GM12878 (cell line): ENCODE data around the gene SPANXN2. TPM values are rescaled to one million over a fixed set of nuclear protein-coding genes. Genes with fewer than 3 reads are reported as not detected.

ENCODE experiments used
- ATAC-seq: fragments of 200-7000 bp; cut with Tn5 transposase; 3 replicates; pipeline ENCODE4 v1.9.1; 2020; ENCODE audit warnings: mild to moderate bottlenecking, moderate library complexity
- BruUV-seq: library from RNA; stranded (reverse); fragments of 400-500 nt; replicated peaks from 2 replicates; lab custom pipeline; 2021; lab: Mats Ljungman, UMichigan
- CTCF ChIA-PET: fragments of 300-600 bp; sonication (Branson Sonifier 250); formaldehyde crosslinking; extraction: SDS; loops from one replicate; lab custom pipeline; 2021; ENCODE audit warnings: inconsistent platforms; lab: Yijun Ruan, JAX
- POLR2A ChIA-PET: fragments of 350-600 bp; formaldehyde crosslinking; extraction: SDS; loops from one replicate; lab custom pipeline; 2021; ENCODE audit warnings: inconsistent platforms; lab: Charles Lee
- RAD21 ChIA-PET: fragments of 300-600 bp; sonication (Branson Sonifier 250); formaldehyde crosslinking; loops from one replicate; lab custom pipeline; 2023; ENCODE audit warnings: antibody characterized with exemption; ENCODE audit not compliant: unreplicated experiment; lab: Charles Lee
- SMC1A ChIA-PET: fragments of 300-600 bp; sonication (Branson Sonifier 250); formaldehyde crosslinking; loops from one replicate; lab custom pipeline; 2023; ENCODE audit not compliant: unreplicated experiment, uncharacterized antibody; lab: Charles Lee
- DNase-seq: peaks from one replicate; pipeline ENCODE4 v3.0.0-alpha.2; 2011; ENCODE audit warnings: low read depth, low spot score
- FAIRE-seq: peaks from 3 replicates; lab custom pipeline; 2011; peaks lifted over from hg19 to GRCh38; lab: Jason Lieb, UNC
- H2AFZ ChIP-seq: 2 replicates; pipeline ENCODE4 v1.6.0; 2011; ENCODE audit warnings: low read depth, low read length, control low read depth; ENCODE audit not compliant: control insufficient read depth
- H3K27ac ChIP-seq: 2 replicates; pipeline ENCODE4 v1.5.1; 2011; ENCODE audit warnings: control low read depth; ENCODE audit not compliant: control insufficient read depth, insufficient read depth
- H3K27me3 ChIP-seq, 2 experiments: replicated peaks in 1 of 2; 2 replicates each; pipeline versions ENCODE4 v1.6.0 to v1.6.1; 2011; ENCODE audit warnings: low read length in 1 of 2; ENCODE audit not compliant: control insufficient read depth in 2 of 2, insufficient read depth in 2 of 2
- H3K36me3 ChIP-seq, 2 experiments: 2 replicates each; pipeline ENCODE4 v1.5.1; 2011; ENCODE audit warnings: low read length in 1 of 2; ENCODE audit not compliant: control insufficient read depth in 2 of 2, insufficient read depth in 2 of 2
- H3K4me1 ChIP-seq: 2 replicates; pipeline ENCODE4 v1.6.1; 2011; ENCODE audit warnings: mild to moderate bottlenecking, low read length, moderate library complexity, mixed read lengths; ENCODE audit not compliant: control insufficient read depth, insufficient read depth
- H3K4me2 ChIP-seq: 2 replicates; pipeline ENCODE4 v1.6.0; 2011; ENCODE audit warnings: control low read depth; ENCODE audit not compliant: control insufficient read depth, insufficient read depth
- H3K4me3 ChIP-seq: fragments of 200-600 bp; sonication (generic); 2 replicates; pipeline ENCODE4 v1.5.1; 2016
- H3K79me2 ChIP-seq: 2 replicates; pipeline ENCODE4 v1.6.0; 2011; ENCODE audit warnings: low read length; ENCODE audit not compliant: control insufficient read depth, insufficient read depth
- H3K9ac ChIP-seq: 2 replicates; pipeline ENCODE4 v1.8.0; 2011; ENCODE audit warnings: low read length, control low read depth, mixed read lengths; ENCODE audit not compliant: control insufficient read depth, insufficient read depth
- H3K9me3 ChIP-seq: replicated peaks from 3 replicates; pipeline ENCODE4 v1.5.1; 2011; ENCODE audit warnings: mild to moderate bottlenecking, low read length; ENCODE audit not compliant: control insufficient read depth, insufficient read depth
- H4K20me1 ChIP-seq: 2 replicates; pipeline ENCODE4 v1.6.0; 2011; ENCODE audit not compliant: control insufficient read depth, insufficient read depth
- CHD4 ChIP-seq: fragments of 200-600 bp; sonication (generic); IDR thresholded peaks from 2 replicates; pipeline ENCODE4 v1.6.1; 2016; ENCODE audit warnings: mild to moderate bottlenecking
- DPF2 ChIP-seq: fragments of 450-650 bp; IDR thresholded peaks from 2 replicates; pipeline ENCODE4 v1.6.1; 2017; ENCODE audit warnings: mild to moderate bottlenecking
- GABPA ChIP-seq: IDR thresholded peaks from 2 replicates; pipeline ENCODE4 v1.6.1; 2014; ENCODE audit warnings: antibody characterized with exemption, low read depth, mild to moderate bottlenecking, inconsistent platforms
- NR2C1 ChIP-seq: fragments of 450-650 bp; IDR thresholded peaks from 2 replicates; pipeline ENCODE4 v1.6.1; 2017; ENCODE audit warnings: antibody characterized with exemption, mild to moderate bottlenecking, moderate library complexity
- POU2F2 ChIP-seq: IDR thresholded peaks from 3 replicates; pipeline ENCODE4 v1.6.1; 2011; ENCODE audit warnings: low read depth, mild to moderate bottlenecking, low read length, borderline replicate concordance
- SIN3A ChIP-seq: IDR thresholded peaks from 2 replicates; pipeline ENCODE4 v1.6.1; 2012; ENCODE audit warnings: low read depth, low read length, improper control_type of control experiment
- SIX5 ChIP-seq: IDR thresholded peaks from 2 replicates; pipeline ENCODE4 v1.6.1; 2011; ENCODE audit warnings: mild to moderate bottlenecking, low read depth, low read length, moderate library complexity; ENCODE audit not compliant: severe bottlenecking
- SUPT20H ChIP-seq: IDR thresholded peaks from 2 replicates; pipeline ENCODE4 v1.6.1; 2011; ENCODE audit warnings: low read depth, mild to moderate bottlenecking, low read length, moderate library complexity, borderline replicate concordance; ENCODE audit not compliant: control insufficient read depth
- WGBS: methylation state at CpG from one replicate; pipeline ENCODE4 v1.1.6; 2016; ENCODE audit warnings: low lambda C conversion rate; ENCODE audit not compliant: insufficient replicate concordance, insufficient coverage; ENCODE audit errors: missing lambda C conversion rate; 5-methylcytosine and 5-hydroxymethylcytosine counted together
- in situ Hi-C: fragments of 300-500 bp; cut with MboI; formaldehyde crosslinking; loops from 9 replicates; pipeline ENCODE4 v1.14.3; 2018; ENCODE audit warnings: mixed read lengths
- intact Hi-C: fragments of 100-400 bp; cut with micrococcal nuclease; formaldehyde crosslinking; loops from one replicate; pipeline ENCODE4 v1.14.2; 2022; ENCODE audit not compliant: unreplicated experiment
- polyA plus RNA-seq, 11 experiments: library from polyadenylated mRNA; depleted of rRNA in 4 of 11; unstranded in 6 of 11; stranded (reverse) in 5 of 11; fragments of >200 nt; fragmentation: Nextera tagmentation in 4 of 11; fragmentation: Illumina TruSeq in 1 of 11; extraction: Ambion mirVana in 4 of 11; extraction: Trizol in 1 of 11; gene quantifications; 1 replicate in 1 of 11; 2 replicates in 10 of 11; pipeline versions ENCODE4 v1.2.1 to v1.2.3, GENCODE V29; 2011 to 2016; ENCODE audit warnings: inconsistent platforms in 2 of 11, missing spikeins in 2 of 11, low read depth in 1 of 11
- total RNA-seq, 4 experiments: library from RNA; depleted of rRNA in 3 of 4; stranded (reverse); fragments of >200 nt in 3 of 4; fragmentation: Illumina TruSeq in 1 of 4; extraction: Trizol in 1 of 4; gene quantifications; 2 replicates each; pipeline versions ENCODE4 v1.2.1 to v1.2.3, GENCODE V29; 2013 to 2021
- TF ChIP-seq, protein P1 (sequence below): fragments of 150-350 bp; IDR thresholded peaks from 2 replicates; pipeline ENCODE4 v1.6.1; 2014; ENCODE audit warnings: mild to moderate bottlenecking, low read depth, low read length

Gene SPANXN2
- total and polyA plus RNA-seq, 10 of the 15 experiments (the other 5 are each of a cell fraction or from before 2014, with no cell fraction given) = not detected

DNA sequence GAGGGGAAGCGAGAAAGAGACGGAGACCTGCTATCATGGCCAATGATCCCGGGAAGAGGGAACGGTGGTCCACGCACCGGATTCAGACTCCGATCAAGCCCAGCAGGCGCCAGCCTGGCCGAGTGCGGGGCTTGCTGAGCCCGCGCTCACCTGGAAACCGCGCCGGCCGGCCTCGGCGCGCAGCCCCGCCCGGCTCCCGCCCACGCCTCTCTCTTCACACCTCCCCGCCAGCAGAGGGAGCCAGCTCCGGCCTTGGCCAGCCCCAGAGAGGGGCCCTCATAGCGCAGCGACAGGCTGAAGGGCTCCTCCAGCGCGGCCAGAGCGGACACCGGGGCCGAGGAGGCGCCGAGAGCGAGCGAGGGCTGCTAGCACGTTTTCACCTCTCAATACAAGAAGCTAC is 36.8 kb upstream of the SPANXN2 start:
- no peaks in the 10 kb centered on the region for H3K27me3 ChIP-seq
- H3K36me3 ChIP-seq = no peaks in the 10 kb centered on the region
- no peak overlapping the region for H3K4me3 ChIP-seq
- SMC1A ChIA-PET = no interaction called here
- no peak for TF ChIP-seq DPF2
- TF ChIP-seq, protein P1, sequence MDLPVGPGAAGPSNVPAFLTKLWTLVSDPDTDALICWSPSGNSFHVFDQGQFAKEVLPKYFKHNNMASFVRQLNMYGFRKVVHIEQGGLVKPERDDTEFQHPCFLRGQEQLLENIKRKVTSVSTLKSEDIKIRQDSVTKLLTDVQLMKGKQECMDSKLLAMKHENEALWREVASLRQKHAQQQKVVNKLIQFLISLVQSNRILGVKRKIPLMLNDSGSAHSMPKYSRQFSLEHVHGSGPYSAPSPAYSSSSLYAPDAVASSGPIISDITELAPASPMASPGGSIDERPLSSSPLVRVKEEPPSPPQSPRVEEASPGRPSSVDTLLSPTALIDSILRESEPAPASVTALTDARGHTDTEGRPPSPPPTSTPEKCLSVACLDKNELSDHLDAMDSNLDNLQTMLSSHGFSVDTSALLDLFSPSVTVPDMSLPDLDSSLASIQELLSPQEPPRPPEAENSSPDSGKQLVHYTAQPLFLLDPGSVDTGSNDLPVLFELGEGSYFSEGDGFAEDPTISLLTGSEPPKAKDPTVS = no peak
- no peaks in the 10 kb centered on the region for H3K79me2 ChIP-seq
- no peak overlapping the region for H2AFZ ChIP-seq
- POLR2A ChIA-PET = no interaction called here
- H3K9ac ChIP-seq = no peak overlapping the region
- no peaks in the 10 kb centered on the region for H4K20me1 ChIP-seq
- H3K9me3 ChIP-seq = no peaks in the 10 kb centered on the region; the same call in 2 of the 3 replicates
- no peak for DNase-seq
- BruUV-seq = no TSS peak
- ATAC-seq = no peak
- in situ Hi-C loops (no loop called here), intact Hi-C loops (no loop called here)
- WGBS = 79% methylated on average over 34 of the region's 37 CpGs
- CTCF ChIA-PET = no interaction called here
- no peak overlapping the region for H3K27ac ChIP-seq
- H3K4me1 ChIP-seq = no peaks in the 10 kb centered on the region
- RAD21 ChIA-PET = no interaction called here
- no peak overlapping the region for H3K4me2 ChIP-seq
- FAIRE-seq = no peak

DNA sequence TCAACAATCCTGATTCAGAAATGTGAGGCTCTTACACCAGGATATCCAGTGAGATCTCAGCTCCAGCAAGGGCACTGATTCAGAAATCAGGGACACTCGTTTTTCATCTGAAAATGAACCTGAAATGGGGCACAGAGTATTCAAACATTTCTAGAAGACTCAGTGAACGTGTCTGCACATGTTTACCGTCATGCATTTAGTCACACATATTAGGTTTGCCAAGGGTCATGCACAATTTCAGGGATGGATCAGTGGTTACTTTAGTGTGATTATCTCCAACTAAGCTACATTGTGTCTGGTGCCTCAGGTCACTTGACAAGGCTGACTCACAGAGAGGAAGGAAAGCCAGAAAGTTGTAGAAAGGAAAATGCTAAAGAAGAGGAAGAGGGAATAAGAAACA is 33.6 kb upstream of the SPANXN2 start:
- SMC1A ChIA-PET = no interaction called here
- H3K9me3 ChIP-seq = no peaks in the 10 kb centered on the region; the same call in 2 of the 3 replicates
- WGBS = 0% methylated on average over 3 of the region's 3 CpGs
- no peak overlapping the region for H3K27ac ChIP-seq
- H3K4me3 ChIP-seq = no peak overlapping the region
- intact Hi-C loops = no loop called here
- no peaks in the 10 kb centered on the region for H3K36me3 ChIP-seq
- in situ Hi-C loops = no loop called here
- BruUV-seq = no TSS peak
- no peak overlapping the region for H3K4me2 ChIP-seq
- H3K79me2 ChIP-seq = no peaks in the 10 kb centered on the region
- RAD21 ChIA-PET = no interaction called here
- FAIRE-seq (no peak), DNase-seq (no peak), ATAC-seq (no peak)
- no peaks in the 10 kb centered on the region for H3K4me1 ChIP-seq
- H3K27me3 ChIP-seq = no peaks in the 10 kb centered on the region
- H4K20me1 ChIP-seq = no peaks in the 10 kb centered on the region
- POLR2A ChIA-PET = no interaction called here
- H3K9ac ChIP-seq = no peak overlapping the region
- H2AFZ ChIP-seq = no peak overlapping the region
- CTCF ChIA-PET = no interaction called here
- no peak for TF ChIP-seq POU2F2
- no peak for TF ChIP-seq SIN3A
- no peak for TF ChIP-seq SIX5
- TF ChIP-seq NR2C1 = no peak
- no peak for TF ChIP-seq SUPT20H
- no peak for TF ChIP-seq CHD4
- TF ChIP-seq GABPA = no peak
